Hematopoietic multipotent progenitor cell (in vitro differentiated cells): ENCODE data around the gene MAPK1. TPM values are rescaled to one million over a fixed set of nuclear protein-coding genes. Genes with fewer than 3 reads are reported as not detected.
"Not testable (repeated sequence)": the region's sequence is repeated elsewhere in the genome, so short reads cannot be mapped to it uniquely, and the experiment has no call there.

Source experiments
- DNase-seq, 3 donors: peaks; one replicate each; pipeline ENCODE4 v3.0.0-alpha.2; 2011 to 2015; ENCODE audit warnings: low read depth in 2 of 3, low spot score in 2 of 3
- total RNA-seq: library from RNA; depleted of rRNA; stranded (reverse); fragments of >200 nt; gene quantifications from one replicate; pipeline ENCODE4 v1.2.3, GENCODE V29; 2012

Gene MAPK1
- total RNA-seq, 1 donor = 38.8 TPM

GRCh38 chr22:21849489-21849888 lies 18.0 kb downstream of the MAPK1 start:
- DNase-seq = no peak

GRCh38 chr22:21848057-21848456 lies 19.4 kb downstream of the MAPK1 start:
- DNase-seq = not testable (repeated sequence)

- DNase-seq = no peak
These were observed 21.6 kb downstream of the MAPK1 start for GRCh38 chr22:21845558-21846453.

- DNase-seq = no peak
These were observed 24.5 kb downstream of the MAPK1 start for GRCh38 chr22:21842946-21843345.

GRCh38 chr22:21841422-21841821 lies 26.0 kb downstream of the MAPK1 start:
- DNase-seq = no peak

GRCh38 chr22:21840236-21840823 lies 27.1 kb downstream of the MAPK1 start:
- no peak for DNase-seq

GRCh38 chr22:21839765-21840140 lies 27.7 kb downstream of the MAPK1 start:
- no peak for DNase-seq

GRCh38 chr22:21839104-21839764 lies 28.2 kb downstream of the MAPK1 start:
- DNase-seq = not testable (repeated sequence)

GRCh38 chr22:21837248-21837979 lies 30.0 kb downstream of the MAPK1 start:
- no peak for DNase-seq

GRCh38 chr22:21836486-21836885 lies 31.0 kb downstream of the MAPK1 start:
- DNase-seq = not testable (repeated sequence)

- DNase-seq = no peak
These were observed 32.1 kb downstream of the MAPK1 start for GRCh38 chr22:21835378-21835777.

- DNase-seq = no peak
These were observed 32.6 kb downstream of the MAPK1 start for GRCh38 chr22:21834869-21835268.

- no peak for DNase-seq
These were observed 34.9 kb downstream of the MAPK1 start for GRCh38 chr22:21832291-21833290.

- no peak for DNase-seq
These were observed 37.9 kb downstream of the MAPK1 start for GRCh38 chr22:21829523-21829922.

- no peak for DNase-seq
These were observed 39.2 kb downstream of the MAPK1 start for GRCh38 chr22:21828268-21828638.

- DNase-seq = no peak
These were observed 39.7 kb downstream of the MAPK1 start for GRCh38 chr22:21827628-21828267.

GRCh38 chr22:21826204-21826603 lies 41.2 kb downstream of the MAPK1 start:
- DNase-seq = no peak

- not testable (repeated sequence) for DNase-seq
These were observed 42.5 kb downstream of the MAPK1 start for GRCh38 chr22:21824962-21825361.

GRCh38 chr22:21824445-21824912 lies 43.0 kb downstream of the MAPK1 start:
- DNase-seq = no peak
